ENCODE results near the gene FNDC1.

DNA sequence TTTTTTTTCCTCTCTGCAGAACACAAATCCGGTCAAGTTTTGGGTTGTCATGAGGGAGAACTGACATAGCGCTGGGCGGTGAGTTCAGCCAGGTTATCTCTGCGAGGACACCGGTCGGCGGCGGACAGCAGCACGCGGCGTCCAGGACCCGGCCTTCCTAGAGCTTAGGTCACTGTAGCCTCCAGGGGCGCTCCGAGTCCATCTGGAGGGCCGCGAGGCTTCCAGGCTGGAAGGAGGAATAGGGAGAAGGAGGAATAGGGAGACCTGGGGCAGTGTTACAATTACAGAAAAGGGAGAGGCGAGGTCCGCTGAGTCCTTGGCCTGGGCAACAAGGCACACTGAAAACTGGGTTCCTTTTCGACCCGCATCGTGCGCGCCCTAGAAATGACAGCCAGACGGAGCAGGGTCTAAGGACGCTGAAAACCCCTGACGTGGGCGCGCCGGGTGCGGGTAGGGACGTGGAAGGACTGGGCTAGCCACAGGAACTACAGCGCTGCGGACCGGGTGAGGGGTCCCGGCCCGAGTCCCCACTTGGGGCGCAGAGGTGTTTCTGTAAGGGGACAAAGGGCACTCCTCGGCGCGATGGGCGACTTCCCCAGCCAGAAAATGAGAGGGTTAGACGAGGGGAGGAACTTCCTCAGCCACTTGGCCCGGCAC is 536 bp upstream of the FNDC1 start:
- TF ChIP-seq GATA3 (IDR thresholded peaks at IDR 0.05; ENCODE audit: low read depth, low read length) (no peak), GATA2 (IDR thresholded peaks at IDR 0.05; ENCODE audit: low read depth, low read length) (no peak)

All from SH-SY5Y (cell line).